ENCODE results near the gene FLG2.
"Not testable (repeated sequence)": the region's sequence is repeated elsewhere in the genome, so short reads cannot be mapped to it uniquely, and the experiment has no call there.

Gene FLG2

DNA sequence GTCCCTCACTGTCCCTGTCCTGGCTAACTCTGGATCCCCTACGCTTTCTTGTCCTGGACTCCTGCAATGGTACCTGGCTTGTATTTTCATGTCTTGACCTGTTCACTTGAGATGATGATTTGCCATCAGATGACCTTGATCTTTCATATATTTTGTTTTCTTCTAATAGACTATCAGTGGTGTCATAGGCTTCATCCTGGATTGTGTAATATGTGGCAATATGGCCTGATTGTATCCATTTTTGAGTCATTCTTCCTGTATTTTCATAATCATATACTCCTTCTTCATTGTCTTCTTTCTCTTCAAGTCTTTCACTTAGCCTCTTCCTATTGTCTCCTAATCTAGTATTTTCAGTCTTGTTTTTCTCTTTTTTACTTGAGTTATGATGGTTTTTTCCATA is 45.8 kb downstream of the FLG2 start:
- no peak for DNase-seq (ENCODE audit: low spot score)
- TF ChIP-seq, protein P1, sequence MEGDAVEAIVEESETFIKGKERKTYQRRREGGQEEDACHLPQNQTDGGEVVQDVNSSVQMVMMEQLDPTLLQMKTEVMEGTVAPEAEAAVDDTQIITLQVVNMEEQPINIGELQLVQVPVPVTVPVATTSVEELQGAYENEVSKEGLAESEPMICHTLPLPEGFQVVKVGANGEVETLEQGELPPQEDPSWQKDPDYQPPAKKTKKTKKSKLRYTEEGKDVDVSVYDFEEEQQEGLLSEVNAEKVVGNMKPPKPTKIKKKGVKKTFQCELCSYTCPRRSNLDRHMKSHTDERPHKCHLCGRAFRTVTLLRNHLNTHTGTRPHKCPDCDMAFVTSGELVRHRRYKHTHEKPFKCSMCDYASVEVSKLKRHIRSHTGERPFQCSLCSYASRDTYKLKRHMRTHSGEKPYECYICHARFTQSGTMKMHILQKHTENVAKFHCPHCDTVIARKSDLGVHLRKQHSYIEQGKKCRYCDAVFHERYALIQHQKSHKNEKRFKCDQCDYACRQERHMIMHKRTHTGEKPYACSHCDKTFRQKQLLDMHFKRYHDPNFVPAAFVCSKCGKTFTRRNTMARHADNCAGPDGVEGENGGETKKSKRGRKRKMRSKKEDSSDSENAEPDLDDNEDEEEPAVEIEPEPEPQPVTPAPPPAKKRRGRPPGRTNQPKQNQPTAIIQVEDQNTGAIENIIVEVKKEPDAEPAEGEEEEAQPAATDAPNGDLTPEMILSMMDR (IDR thresholded peaks at IDR 0.05; ENCODE audit: extremely low read depth, missing control alignments): no peak

DNA sequence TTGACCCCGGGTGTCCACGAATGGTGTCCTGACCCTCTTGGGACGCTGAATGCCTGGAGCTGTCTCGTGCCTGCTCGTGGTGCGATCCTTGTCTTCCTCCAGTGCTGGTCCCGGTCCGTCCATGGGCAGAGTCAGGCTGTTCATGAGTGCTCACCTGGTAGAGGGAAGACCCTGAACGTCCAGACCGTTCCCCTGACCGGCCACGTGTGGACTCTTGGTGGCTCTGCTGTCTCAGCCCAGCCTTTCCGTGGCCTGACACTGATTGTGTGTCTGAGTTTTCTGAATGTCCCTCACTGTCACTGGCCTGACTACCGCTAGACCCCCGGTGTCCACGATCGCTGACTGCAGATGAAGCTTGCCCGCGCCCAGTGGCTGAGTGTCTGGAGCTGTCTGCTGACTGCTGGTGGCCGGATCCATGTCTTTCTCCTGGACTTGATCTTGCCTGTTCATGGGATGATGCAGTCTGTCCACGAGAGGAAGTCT is 46.4 kb downstream of the FLG2 start:
- TF ChIP-seq, protein P1 (IDR thresholded peaks at IDR 0.05; ENCODE audit: extremely low read depth, missing control alignments): no peak
- no peak for DNase-seq (ENCODE audit: low spot score)

DNA sequence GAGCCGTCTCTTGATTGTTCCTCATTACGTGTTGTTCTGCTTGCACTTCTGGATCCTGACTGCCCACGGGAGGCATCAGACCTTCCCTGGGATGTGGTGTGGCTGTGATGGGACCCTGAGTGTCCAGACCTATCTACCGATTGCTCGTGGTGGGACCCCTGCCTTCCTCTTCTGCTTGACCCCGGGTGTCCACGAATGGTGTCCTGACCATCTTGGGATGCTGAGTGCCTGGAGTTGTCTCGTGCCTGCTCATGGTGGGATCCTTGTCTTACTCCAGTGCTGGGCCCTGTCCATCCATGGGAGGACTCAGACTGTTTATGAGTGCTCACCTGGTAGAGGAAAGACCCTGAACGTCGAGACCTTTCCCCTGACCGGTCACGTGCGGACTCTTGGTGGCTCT is 47.6 kb downstream of the FLG2 start:
- not testable (repeated sequence) for DNase-seq (ENCODE audit: low spot score)

DNA sequence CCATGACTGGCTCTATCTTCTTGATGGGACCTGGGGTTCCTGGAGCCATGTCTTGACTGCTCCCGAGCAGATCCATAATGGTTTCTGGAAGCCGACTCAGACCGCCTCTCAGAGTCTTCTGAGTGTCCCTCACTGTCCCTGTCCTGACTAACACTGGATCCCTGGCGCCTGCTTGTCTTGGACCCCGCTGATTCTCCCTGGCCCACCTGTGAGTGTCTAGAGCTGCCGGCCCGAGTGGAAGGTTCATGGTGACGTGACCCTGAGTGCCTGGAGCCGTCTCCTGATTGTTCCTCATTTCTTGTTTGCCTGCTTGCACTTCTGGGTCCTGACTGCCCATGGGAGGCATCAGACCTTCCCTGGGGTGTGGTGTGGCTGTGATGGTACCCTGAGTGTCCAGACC is 49.9 kb downstream of the FLG2 start:
- TF ChIP-seq, protein P1 (IDR thresholded peaks at IDR 0.05; ENCODE audit: extremely low read depth, missing control alignments): no peak
- no peak for DNase-seq (ENCODE audit: low spot score)

DNA sequence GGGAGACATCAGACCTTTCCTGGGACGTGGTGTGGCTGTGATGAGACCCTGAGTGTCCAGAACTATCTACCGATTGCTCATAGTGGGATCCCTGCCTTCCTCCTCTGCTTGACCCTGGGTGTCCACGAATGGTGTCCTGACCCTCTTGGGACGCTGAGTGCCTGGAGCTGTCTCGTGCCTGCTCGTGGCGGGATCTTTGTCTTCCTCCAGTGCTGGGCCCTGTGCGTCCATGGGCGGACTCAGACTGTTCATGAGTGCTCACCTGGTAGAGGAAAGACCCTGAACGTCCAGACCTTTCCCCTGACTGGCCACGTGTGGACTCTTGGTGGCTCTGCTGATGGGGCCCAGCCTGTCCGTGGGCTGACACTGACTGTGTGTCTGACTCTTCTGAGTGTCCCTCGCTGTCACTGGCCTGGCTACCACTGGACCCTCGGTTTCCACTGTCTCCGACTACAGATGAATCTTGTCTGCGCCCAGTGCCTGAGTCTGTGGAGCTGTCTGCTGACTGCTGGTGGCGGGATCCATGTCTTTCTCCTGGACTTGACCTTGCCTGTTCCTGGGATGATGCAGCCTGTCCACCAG is 50.4 kb downstream of the FLG2 start:
- not testable (repeated sequence) for DNase-seq (ENCODE audit: low spot score)

DNA sequence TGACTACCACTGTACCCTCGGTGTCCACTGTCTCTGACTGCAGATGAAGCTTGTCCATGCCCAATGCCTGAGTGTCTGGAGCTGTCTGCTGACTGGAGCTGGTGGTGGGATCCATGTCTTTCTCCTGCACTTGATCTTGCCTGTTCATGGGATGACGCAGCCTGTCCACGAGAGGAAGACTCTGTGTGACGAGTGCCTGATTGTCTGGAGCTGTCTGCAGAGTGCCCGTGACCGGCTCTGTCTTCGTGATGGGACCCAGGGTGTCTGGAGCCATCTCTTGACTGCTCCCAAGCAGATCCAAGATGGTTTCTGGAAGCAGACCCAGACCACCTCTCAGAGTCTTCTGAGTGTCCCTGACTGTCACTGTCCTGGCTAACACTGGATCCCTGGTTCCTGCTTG is 51.0 kb downstream of the FLG2 start:
- not testable (repeated sequence) for DNase-seq (ENCODE audit: low spot score)

DNA sequence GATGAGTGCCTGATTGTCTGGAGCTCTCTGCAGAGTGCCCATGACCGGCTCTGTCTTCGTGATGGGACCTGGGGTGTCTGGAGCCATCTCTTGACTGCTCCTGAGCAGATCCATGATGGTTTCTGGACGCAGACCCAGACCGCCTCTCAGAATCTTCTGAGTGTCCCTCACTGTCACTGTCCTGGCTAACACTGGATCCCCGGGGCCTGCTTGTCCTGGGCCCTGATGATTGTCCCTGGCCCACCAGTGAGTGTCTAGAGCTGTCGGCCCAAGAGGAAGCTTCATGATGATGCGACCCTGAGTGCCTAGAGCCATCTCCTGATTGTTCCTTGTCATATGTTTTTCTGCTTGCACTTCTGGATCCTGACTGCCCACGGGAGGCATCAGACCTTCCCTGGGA is 51.8 kb downstream of the FLG2 start:
- not testable (repeated sequence) for DNase-seq (ENCODE audit: low spot score)

DNA sequence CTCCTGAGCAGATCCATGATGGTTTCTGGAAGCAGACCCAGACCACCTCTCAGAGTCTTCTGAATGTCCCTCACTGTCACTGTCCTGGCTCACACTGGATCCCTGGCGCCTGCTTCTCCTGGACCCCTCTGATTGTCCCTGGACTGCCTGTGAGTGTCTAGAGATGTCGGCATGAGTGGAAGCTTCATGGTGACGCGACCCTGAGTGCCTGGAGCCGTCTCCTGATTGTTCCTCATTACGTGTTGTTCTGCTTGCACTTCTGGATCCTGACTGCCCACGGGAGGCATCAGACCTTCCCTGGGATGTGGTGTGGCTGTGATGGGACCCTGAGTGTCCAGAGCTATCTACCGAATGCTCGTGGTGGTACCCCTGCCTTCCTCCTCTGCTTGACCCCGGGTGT is 53.7 kb downstream of the FLG2 start:
- not testable (repeated sequence) for DNase-seq (ENCODE audit: low spot score)

DNA sequence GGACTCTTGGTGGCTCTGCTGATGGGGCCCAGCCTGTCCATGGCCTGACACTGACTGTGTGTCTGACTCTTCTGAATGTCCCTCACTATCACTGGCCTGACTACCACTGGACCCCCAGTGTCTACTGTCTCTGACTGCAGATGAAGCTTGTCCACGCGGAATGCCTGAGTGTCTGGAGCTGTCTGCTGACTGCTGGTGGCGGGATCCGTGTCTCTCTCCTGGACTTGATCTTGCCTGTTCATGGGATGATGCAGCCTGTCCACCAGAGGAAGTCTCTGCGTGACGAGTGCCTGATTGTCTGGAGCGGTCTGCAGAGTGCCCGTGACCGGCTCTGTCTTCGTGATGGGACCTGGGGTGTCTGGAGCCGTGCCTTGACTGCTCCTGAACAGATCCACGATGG is 55.0 kb downstream of the FLG2 start:
- DNase-seq (ENCODE audit: low spot score): not testable (repeated sequence)

DNA sequence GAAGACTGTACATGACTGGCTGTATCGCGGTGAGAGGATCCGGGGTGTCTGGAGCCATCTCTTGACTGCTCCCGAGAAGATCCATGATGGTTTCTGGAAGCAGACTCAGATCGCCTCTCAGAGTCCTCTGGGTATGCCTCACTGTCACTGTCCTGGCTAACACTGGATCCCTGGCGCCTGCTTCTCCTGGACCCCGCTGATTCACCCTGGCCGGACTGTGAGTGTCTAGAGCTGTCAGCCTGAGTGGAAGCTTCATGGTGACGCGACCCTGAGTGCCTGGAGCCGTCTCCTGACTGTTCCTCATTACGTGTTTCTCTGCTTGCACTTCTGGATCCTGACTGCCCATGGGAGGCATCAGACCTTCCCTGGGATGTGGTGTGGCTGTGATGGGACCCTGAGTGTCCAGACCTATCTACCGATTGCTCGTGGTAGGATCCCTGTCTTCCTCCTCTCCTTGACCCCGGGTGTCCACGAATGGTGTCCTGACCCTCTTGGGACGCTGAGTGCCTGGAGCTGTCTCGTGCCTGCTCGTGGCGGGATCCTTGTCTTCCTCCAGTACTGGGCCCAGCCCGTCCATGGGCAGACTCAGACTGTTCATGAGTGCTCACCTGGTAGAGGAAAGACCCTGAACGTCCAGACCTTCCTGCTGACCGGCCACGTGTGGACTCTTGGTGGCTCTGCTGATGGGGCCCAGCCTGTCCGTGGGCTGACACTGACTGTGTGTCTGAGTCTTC is 56.5 kb downstream of the FLG2 start:
- not testable (repeated sequence) for DNase-seq (ENCODE audit: low spot score)
